SKM-1 (cell line): ENCODE measurements around the gene MICU1.
"Not testable (repeated sequence)": the region's sequence is repeated elsewhere in the genome, so short reads cannot be mapped to it uniquely, and the experiment has no call there.

Experiments used
- DNase-seq: peaks from one replicate; lab custom pipeline; 2025; ENCODE audit not compliant: unreplicated experiment; lab: John Stamatoyannopoulos, UW

MICU1 gene

DNA sequence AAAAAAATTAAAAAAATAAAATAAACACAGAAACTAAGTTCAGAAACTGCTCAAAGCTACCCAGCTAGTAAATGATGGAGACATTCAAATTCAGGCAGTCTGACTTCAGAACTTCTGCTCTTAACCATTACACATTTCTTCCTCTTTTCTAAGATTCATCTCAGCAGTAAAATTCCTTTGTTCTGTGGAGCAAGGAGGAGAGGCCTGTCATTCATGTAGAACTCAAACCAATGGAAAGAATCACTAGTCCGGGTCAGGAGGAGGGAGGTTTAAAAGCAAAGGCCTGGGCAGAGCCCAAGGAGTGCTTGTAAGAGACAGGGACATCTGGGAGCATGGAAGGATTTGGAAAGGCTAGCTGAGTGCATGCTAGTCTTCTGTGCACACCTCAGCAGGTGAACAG, 233.3 kb downstream of the MICU1 start:
- DNase-seq, result no peak

DNA sequence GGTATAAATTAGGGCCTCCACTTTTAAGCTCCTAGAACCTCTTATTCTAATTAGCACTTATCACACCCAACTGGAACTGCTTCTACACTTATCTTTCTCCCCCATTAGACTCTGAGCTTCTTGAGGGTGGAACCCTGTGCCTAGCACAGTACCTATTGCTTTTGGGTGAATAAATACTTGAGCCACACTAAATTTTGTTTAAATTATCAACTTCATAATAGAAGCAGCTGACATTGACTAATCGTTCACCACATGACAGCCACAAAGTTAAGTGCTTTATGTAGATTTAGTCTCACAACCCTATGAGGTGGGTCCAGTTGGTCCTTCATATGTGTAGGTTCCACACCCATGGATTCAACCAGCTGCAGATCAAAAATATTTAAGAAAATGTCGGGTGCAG, 235.1 kb downstream of the MICU1 start:
- no peak for DNase-seq

DNA sequence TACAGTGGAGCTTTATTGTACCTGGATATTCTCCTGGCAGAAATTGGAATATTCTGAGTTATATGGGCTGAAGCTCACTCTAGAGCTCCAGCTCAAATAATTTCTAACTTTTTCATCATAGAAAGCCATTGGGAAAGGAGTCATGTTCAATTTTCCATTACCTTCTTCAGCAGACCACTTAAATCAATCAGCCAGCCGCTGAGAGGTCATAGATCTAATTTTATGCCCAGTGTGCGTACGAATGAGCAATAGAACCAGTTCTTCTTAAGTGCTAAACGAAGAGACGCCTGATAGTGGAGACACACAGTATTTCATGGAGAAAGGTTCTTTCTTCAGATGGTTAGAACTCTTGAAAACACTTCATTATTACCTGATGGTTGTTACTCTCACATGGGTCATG, 236.2 kb downstream of the MICU1 start:
- DNase-seq, result no peak

DNA sequence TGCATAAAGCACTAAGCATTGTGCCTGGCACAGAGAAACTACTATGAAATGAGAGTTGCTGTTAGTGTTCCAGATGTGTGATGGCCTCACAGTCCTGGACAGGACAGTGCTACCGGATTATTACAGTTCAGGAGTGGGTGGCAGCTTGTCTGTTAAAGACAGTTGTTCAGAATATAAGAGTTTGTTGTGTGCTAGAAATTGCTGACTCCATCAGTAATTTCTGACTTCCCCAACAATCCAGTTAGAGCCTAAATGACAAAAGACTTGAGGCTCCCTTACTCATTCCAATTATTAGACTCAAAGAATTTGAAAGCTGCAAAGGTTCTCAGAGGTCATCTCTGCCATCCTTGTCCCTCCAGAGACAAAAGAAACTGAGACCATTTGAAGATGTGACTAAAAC, 236.9 kb downstream of the MICU1 start:
- no peak for DNase-seq

DNA sequence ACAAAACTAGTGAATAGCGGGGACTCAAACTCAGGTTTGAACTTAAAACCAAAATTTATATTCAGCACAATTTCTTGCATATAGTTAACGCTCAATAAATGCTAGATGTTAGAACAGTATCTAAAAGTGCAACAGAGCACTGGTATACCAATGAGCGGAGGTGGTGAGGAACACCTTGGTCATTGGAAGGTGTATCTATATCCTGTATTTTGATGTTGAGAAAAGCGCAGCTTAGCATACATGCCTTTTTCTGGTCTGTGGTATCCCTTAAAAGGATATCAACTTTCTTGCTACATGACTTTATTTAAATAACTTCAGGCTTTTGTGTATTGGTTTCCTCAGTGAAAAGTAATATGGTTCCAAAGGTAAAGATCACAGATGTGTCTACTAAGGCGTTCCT, 237.8 kb downstream of the MICU1 start:
- DNase-seq, result no peak

DNA sequence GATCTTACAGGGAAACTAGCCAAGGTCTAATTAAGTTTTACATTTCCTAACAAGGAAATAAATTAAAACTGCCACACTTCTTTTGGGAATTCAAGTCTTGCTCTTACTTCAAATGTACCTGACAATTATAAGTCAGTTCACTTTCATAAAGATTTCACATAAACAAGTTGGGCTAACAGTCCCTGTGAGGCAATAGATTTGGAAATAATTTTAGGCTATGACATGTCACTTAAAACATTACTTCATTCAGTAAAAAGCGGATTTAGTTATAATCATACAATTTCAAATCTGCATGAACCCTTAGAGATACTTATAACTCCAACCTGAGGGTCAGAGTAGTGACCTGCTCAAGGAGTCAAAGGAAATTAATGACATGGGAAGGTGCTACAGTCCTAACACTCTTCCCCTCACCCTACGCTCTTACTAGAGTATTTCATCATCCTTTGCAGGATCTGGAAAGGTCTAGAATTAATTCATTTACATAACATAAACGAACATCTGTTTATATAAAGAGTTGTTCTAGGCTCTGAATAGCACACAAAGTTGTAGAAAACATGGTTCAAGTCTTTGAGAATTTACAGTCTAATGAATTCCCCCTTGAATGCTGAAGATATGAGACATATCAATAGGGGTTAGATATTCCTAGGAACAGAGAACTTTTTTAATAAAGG, 238.8 kb downstream of the MICU1 start:
- no peak for DNase-seq

DNA sequence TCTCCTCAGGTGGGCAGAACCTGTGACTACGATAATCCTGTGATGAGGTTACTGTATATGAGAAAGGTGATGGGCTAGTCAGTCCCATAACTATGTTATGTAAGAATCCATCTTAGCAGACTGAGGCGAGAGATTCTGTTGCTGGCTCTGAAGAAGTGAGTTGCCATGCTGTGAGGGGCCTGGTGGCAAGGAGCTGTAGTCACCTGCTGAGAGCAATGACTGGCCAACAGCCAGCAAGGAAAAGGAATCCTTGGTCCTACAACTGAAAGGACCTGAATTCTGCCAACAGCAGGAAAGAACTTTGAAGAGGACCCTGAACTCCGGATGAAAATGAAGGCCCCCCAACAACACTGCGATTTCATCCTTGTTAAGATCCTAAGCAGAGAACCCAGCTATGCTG, 240.2 kb downstream of the MICU1 start:
- no peak for DNase-seq

DNA sequence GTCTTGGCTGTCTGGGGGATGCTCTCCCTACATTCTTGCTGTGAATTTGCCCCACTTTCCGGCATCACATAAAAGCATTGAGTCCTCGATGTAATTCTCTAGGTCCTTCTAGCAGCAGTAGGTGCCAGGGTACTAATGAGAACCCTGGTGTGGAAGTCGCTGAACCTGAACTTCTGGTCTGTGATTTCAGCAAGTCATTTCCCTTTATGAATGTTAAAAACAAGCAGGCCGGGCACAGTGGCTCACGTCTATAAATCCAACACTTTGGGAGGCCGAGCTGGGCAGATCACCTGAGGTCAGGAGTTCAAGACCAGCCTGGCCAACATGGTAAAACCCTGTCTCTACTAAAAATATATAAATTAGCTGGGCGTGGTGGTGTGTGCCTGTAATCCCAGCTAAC, 240.9 kb downstream of the MICU1 start:
- DNase-seq, result not testable (repeated sequence)

DNA sequence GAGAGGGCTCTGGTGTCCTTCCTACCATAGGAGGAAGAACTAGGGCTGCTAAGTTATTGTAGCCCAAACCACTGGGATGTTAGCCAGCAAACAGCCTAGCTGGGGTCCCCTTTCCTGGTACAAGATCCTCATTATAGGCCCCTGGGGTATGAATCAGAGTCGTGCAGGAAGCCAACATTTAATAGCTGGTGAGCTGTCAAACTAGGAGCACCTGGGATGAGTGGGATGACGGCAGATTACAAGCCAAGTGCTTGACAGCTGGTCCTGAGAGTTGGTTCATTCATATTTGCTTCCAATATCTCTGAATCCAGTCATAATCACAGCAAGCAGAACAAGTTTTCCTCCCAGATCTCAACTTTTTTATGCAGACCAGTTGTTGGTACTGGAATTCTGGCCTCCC, 246.1 kb downstream of the MICU1 start:
- DNase-seq, result no peak

DNA sequence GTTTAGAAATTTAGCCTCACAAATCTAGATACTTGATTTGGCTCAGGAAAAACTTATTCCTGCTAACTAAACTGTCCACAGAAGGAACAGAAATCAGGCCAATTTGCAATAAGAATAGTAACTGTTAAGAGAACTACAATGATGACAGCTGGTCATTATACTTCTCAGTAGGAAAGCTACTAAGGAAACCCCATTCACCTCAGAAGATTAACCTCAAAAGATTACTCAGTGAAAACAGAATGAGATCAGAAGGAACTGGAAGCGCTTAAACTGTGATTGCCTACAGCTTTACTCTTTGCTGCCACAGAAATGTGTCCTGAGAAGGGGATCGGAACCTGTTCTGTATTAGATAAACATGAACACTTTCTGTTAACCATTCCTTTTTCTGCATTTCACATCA, 246.8 kb downstream of the MICU1 start:
- DNase-seq, result no peak

DNA sequence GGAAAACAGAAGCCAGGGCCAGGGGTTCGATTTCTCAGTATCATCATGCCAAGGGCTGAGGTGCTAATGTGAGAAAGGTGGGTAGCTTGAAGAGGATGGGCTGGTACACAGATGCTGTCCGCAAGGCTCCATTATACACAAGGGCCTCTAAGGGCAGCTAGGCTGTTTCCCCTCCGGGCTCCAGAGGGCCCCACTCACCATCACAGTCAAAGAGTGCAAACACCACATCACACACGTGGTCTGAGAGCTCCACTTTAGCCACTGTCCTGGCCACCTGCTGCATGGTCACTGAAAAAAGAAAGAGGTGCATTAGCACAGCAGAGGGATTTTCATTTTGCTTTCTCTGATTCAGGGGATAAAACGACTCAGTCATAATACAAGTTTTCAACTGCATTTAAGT, 250.3 kb downstream of the MICU1 start:
- no peak for DNase-seq

DNA sequence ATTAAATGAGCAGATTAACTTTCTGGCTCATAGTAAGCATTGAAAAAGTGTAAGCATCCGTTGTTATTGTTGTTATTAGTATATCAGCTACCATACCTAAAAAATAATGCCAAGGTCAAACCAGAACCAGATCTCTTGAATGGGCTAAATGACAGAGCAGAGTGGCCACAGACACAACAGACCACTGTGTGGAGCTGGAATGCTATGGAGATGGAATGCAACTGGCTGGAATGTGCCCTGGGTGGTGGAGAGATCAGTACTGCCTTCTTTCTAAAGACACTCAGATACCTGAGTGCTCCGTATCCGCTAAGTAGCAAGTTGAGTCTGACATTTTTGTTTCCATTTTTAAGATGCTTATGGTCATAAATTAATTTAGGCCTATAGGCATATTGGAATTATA, 250.7 kb downstream of the MICU1 start:
- DNase-seq, result no peak

DNA sequence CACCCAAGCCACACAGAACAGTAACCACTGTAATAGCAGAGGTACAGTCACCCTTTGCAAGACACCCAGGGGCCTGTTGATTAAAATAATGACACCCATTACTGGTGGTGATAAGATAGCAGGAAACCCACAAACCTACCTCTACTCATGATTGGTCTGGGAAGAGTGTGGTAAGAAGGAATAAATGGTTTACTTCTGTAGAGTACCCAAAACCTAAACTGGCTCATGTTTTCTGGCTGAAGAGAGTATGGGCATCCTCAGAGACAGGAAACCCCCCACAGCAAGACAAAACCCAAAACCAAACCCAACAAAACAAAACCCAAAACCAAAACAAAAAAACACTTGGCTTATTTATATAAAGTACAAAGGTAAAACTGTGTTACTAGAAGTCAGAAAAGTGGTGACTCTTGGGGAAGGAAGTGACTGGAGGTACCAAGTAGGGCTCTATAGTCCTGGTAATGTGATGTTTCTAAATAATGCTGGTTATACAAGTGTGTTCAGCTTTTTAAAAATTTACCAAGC, 255.6 kb downstream of the MICU1 start:
- DNase-seq, result no peak

DNA sequence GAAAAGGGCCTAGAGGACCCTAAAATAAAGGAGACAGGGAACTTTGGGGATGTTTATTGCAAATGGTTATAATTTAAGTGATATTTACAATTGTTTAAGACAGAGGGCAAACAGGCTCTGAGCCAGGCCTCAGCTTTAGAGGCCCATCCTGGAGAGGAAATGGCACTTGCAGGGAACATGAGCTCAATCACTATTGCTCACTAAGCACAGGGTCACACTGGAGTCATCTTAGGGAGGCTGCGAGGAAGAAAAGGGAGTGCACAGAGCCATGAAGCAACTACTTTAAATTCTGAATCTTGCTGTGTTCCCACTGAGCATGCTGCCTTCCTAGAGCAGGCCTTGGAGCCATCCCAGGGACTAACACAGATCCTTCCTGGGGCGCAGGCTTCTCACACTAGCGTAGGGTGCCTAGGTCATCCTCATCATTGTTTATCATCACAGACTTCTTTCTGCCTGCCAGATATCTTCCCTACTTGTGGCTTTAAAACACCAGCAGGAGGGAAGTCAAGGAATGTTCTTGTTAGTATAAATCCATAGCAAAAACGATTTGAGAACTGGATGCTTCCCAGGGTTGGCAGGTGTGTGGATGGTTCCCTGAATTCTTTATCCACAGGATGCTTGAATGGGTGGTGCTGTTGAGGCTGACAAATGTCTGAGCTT, 258.4 kb downstream of the MICU1 start:
- DNase-seq, result no peak

DNA sequence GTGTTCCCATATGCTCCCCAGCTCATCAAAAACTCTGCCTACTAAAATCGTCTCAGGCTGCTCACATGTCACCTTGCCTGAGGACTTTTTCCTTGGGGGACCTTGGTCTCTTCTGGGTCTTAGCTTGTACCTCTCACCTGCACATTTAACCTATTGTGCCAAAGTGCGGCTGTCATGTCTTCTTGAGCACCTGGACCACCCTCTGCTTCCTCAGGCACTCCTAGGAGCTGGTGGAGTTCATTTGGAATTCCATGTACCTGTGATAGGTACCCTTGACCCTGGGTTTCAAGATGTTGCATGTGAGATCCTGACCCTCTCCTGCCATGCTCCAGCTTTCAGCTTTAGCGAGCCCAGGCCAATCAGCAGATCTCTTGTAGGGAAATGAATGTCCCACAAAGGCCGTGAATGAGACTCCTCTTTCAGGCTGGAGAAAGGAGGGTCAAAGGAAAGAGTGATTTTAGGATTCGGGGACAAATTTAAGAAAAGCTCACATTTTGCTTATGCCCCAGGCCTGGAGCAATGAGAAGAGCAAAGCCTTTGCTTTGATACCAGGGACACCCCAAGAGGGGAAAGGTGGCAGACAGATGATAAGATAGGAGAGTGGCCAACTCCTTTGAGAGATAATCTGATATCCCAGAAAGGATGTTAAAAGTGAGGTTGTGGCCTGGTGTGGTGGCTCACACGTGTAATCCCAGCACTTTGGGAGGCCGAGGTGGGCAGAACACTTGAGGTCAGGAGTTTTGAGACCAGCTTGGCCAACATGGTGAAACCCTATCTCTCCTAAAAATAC, 260.6 kb downstream of the MICU1 start:
- no peak for DNase-seq

DNA sequence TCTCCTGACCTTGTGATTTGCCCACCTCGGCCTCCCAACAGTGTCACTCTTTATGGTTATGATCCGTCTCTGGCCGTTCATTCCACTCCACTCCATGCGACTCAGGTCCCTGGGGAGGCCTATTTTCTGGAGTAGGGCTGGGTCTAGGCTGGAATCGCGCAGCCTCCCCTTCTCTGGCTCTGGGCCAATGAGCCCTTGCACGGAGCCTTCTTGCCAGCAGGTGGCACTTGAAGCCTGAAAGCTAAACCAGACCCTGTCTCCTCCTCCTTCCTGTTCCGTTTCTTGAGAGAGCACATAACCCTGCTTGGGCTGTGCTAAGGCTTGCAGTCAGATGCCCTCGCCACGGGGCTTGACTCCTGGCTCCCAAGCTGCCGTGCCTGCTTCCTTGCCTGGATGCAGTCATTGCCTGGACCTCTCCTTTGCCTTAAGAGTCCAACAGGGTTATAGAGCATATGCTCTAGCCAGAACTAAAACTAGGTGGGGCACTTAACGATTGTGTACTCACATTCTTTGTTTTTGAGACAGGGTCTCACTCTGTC, 261.6 kb downstream of the MICU1 start:
- DNase-seq, result peak; percentile 91

DNA sequence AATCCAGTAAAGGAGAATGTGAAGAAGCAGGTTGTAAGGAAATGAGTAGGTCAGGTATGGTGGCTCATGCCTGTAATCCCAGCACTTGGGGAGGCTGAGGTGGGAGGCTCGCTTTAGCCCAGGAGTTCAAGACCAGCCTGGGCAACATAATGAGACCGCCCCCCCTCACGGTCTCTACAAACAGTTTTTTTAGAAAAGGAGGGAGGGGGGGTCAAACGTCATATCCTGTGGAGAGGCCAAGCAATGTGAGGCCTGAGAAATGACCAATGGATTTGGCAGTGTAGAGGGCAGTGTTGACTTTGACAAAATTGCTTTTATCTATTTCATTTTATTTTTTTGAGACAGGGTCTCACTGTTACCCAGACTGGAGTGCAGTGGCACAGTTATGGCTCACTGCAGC, 268.9 kb downstream of the MICU1 start:
- no peak for DNase-seq

DNA sequence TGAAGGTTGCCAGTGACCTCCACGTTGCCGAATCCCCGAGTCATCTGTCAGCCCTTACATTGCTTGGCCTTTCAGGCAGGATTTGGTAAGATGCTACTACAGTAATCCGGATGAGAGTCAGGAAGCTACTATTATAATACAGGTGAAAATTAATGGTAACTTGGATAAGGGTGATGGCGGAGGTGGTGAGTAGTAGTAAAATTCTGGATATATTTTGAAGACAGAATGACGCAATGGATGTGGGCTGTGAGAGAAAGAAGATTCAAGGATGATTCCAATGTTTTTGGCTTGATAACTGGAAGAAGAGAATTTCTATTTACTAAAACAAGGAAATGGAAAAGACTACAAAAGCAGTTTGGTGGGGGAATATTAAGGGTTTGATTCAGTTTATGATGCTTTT, 269.8 kb downstream of the MICU1 start:
- DNase-seq, result no peak

DNA sequence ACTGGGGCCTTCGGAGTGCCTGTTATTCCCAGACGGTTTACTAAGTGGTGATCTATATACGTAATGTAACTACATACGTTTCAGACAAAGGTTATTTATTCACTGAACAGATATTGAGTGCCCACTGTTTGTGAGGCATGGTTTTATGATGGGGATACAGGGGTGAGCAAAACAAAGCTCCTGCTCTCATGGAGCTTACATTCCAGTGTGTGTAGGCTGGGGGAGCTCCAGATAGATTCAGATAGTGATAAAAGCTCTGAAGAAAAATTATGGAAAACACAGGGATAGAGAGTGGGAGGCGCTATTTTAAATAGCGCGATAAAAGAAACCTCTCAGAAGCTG, 270.7 kb downstream of the MICU1 start:
- DNase-seq, result no peak

DNA sequence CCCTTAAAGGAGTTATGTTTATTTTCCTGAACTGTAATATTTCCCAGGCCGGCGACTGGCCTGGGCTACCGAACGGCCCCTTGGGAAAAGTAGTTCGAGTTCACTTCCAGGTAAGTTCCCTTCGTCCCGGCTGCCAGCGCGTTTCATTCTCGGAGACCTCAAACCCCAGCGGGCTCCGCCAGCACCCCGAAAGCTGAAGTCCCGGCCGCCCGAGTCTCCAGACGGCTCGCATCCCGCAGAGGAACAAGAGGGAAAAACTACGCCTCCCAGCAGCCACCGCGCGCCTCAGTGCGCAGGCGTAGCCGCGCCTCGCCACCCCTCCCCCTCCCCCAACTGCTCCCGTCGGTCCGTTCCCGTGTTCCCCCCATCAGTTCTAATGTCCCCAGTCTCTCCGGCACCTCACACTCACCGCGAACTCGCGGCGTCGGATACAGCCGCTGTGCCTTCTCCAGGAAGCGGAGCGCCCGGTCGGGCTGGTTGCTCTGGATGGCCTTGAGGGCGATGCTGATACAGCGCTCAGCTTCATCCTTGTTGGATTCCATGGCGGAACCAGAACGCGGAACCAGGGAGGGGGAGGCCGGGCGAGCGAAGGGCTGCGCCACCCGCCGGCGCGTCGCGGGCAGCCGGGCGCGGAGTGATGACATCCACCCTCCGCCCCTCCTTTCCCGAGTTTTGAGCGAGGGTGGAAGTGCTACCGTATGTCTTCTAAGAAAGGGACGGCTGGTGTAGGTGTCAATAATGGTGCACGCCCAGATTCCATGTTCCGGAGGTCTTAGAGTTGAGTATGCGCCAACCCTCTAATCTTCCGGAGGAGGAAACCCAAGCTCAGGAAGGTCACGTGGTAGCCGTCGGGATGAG, 271.3 kb downstream of the MICU1 start, which contains the start of gene DNAJB12:
TSS of gene DNAJB12 (minus strand) at position 564 of the 858 bp plus-strand sequence. CDS start at position 542, 22 bp downstream.
- DNase-seq, result peak; percentile 86

DNA sequence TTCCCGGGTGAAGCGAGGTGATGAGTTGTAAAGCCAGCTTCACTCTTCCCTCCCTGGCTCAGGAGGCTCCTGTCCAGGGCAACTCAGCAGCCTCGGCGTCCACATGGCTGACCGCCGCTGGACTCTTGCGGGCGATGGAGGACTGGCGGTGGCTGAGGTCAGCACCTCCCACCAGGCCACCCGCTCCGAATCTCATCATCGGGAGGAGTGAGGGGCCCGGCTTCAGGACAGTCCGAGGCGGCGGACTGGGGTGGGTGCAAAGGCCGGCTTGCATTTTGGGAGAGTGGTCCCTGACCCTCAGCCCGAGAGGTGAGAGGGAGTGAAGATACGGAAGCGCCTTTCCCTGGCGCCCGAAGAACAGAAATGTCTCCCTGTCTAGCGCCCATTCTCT, 271.9 kb downstream of the MICU1 start:
- no peak for DNase-seq
